HL-60/S4 (cell line): ENCODE results near the gene C2CD4D.

Source experiments
- in situ Hi-C: fragments of 300-500 bp; cut with MboI; formaldehyde crosslinking; loops from 2 replicates; pipeline ENCODE4 v1.14.3; 2022; ENCODE audit warnings: low sequenced_read_pairs

C2CD4D gene

DNA sequence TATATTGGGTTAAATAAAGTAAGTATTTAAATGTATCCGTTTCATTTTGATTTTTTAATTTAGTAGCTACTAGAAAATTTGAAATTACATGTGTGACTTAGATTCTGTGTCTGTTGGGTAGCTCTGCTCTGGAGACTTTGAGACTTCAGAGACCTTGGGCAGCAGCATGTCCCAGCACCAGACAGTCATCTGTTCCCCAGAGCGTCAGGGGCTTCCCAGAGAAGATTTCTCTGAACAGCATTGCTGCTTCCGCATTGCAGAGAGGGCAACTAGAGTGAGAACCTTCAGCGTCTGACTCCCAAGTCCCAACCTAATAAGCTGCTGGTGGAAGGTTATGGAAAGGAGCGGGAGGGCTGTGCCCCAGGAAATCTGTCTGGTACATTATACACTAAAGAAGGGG, 41.0 kb downstream of the C2CD4D start:
- in situ Hi-C loops = no loop called here

DNA sequence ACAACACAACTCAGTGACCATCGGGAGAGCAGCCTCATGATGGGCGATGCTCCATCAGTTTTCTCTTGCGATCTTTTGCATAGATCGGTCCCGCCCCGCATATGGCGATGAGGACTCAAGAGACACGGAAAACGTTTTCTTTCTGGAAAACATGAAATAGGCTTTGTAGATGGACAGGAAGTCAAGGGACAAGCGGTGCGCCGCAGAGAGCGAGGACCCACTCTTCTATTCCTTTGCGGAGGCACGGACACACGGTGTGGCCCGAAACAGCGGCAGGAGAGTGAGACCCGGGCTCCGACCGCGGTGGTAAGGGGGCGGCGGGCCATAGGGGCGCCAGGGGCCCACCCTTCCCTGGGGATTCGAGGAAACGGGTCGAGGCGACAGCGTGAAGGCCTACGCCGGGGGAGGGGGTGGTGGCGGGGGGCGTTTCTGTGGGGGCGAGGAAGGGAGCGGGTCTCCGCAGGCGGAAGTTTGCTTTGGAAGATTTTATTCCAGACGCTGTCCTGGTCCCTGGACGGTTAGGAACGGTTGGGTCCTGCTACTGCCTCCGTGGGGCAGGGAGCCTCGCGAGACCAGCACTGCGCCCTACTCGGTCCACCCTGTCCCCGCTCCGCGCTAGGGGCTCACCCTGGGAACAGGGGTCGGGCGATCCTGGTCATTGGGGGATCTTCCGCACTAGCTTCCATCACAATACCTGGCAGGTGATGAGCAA, 48.5 kb downstream of the C2CD4D start:
- in situ Hi-C loops = no loop called here

DNA sequence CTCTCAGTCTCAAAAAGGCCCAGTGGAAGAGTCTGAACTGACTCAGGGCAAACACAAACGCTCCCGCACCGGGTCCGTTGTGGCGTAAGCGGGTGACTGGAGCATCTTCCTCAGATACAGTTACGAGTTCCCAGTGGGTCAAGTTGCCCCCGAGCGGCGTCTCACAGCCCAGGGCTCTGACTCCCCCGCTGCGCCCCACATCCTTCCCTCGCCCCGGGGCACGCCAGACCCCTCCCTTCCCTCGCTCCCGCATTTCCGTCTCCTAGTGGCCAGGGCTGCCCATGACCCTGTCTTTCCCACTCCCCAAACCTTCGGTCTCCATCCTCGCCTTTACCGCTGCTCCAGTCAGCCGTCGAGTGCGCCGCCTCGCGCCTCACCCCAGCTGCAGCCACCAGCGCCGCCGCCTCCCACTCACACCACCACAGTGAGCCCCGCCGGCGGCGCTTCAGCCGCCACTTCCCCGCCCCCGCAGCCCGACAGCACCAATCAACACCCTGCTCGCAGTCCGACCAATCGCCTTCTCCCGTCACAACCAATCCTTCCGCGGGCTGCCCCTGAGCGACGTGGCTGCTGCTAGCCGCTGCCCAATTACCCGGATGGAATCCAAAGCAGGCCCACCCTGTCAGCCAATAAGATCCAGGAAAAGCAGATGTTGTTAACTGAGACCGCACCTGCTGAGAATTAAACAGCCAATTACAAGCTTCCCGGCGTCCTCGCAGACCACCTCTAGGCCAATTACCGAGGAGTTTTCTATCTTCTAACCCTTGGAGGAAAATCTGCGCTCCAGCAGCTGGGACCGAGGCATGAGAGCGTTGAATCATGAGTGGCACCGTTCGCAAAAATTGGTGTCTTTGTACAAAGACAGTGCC, 49.3 kb downstream of the C2CD4D start, which contains the start of gene TDRKH:
Gene TDRKH, minus strand, starts transcription at position 430 of the 869 bp plus-strand sequence. CDS start 7,478 bp downstream, outside the sequence.
- in situ Hi-C loops = no loop called here
